ENCODE measurements around the gene TUBB4A.

Gene TUBB4A

GRCh38 chr19:6465663-6466062, 36.4 kb downstream of the TUBB4A start:
- no peak for DNase-seq

- no peak for DNase-seq
These were observed 37.1 kb downstream of the TUBB4A start for GRCh38 chr19:6465006-6465405.

- DNase-seq: peak; percentile 65
These were observed 37.8 kb downstream of the TUBB4A start, which contains the start of gene CRB3 for GRCh38 chr19:6464070-6464873. Gene CRB3, plus strand, starts transcription at chr19:6464271. Its CDS starts 431 bp downstream, at chr19:6464702.

GRCh38 chr19:6460099-6460884, 41.8 kb downstream of the TUBB4A start:
- peak; percentile 94 for DNase-seq

GRCh38 chr19:6459262-6460098, 42.6 kb downstream of the TUBB4A start, which contains the start of gene SLC25A23:
Gene SLC25A23, minus strand, starts transcription at chr19:6459792. Its CDS starts 164 bp downstream, at chr19:6459628.
- peak; percentile 62 for DNase-seq

GRCh38 chr19:6458695-6459261, 43.3 kb downstream of the TUBB4A start:
- DNase-seq: no peak

- no peak for DNase-seq
These were observed 44.0 kb downstream of the TUBB4A start for GRCh38 chr19:6457958-6458694.

- no peak for DNase-seq
These were observed 46.2 kb downstream of the TUBB4A start for GRCh38 chr19:6455924-6456323.

GRCh38 chr19:6453951-6454565, 48.1 kb downstream of the TUBB4A start:
- no peak for DNase-seq

- DNase-seq: no peak
These were observed 49.2 kb downstream of the TUBB4A start for GRCh38 chr19:6452899-6453298.

GRCh38 chr19:6452223-6452614, 49.9 kb downstream of the TUBB4A start:
- no peak for DNase-seq

GRCh38 chr19:6451583-6452222, 50.4 kb downstream of the TUBB4A start:
- DNase-seq: no peak

- DNase-seq: no peak
These were observed 51.9 kb downstream of the TUBB4A start for GRCh38 chr19:6450166-6450565.

GRCh38 chr19:6448045-6448444, 54.1 kb downstream of the TUBB4A start:
- DNase-seq: no peak

GRCh38 chr19:6446452-6446851, 55.7 kb downstream of the TUBB4A start:
- DNase-seq: no peak

Data from CD4-positive, alpha-beta T cell treated with Interleukin-15 for 1 hour (primary cell).